HK-2 (cell line): Measurements from ENCODE around the gene TAF3.

Source experiments
- DNase-seq: peaks from one replicate; pipeline ENCODE4 v3.0.0-alpha.2; 2018; ENCODE audit not compliant: unreplicated experiment

Gene TAF3

DNA sequence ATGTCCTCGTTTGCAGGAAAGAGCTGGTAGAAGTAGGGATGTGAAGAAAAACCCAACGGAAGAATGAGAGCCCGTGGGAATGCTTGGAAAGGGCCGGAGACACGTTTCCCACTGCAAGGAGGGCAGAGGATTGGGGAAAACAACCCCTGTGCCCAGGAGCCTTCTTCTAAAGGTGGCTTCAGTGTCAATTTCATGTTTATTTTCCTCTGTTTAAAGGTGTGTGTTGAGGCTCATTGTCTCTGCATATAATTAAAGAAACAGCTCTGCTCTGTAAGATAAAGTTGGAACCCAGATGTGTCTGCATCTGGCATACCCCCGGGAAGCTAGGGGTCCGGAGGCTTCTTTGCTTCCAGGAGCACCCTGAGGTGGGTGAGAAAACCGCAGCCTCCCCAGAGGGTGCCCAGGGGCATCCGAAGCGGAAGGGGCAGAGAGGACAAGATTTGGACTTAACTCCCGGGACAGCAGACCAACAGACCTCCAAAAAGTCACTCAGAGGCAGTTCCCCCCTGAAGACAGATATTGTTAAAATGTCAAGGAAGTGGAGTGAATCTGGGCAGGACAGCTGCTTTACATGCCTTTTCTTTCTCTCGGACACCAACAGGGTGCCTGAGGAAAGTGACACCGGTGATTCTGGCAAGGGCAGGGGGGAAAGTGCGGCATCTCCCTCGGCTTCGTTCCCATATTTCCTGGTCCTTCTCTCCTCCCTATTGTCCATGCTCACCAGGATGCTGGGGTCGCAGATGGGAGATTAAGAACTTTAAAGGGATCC, 227.6 kb downstream of the TAF3 start:
- DNase-seq = no peak

DNA sequence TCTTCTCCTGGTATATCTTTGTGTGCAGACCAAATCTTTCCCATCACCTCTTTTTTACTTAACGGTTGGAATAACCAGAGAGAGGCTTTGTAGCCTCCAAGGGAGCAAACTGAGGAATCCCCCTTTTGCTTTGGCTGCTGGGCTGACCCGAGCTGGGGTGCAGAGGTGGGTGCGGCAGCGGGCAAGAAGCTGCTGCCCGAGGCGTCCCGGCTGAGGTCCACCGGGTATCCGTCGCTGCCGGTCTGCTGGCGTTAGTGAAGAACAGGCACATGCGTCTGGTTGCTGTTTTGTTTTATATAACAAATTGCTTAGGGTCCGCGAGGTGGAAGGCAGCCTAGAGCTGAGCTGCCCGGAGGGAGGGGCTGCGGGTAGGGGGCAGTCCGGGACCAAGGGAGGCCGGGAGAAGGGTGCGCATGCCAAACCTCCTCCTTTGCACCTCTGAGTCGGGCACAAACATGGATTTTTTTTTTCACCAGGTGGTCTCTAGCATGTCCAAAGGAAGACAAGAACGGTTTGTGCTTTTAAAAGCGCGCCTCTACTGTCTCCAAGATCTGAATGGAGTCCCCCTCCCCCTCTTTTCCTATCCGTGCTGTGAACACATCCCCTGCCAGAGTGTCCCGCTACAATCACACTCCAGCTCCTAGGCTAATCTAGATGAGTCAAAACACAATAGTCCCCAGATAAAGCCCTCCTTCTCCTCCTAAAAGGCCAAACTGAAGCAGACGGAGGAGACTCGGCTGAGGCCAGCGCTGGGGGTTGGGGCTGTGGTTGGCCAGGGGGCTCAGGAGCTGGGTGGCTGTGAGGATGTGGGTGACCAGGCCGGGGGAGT, 229.4 kb downstream of the TAF3 start:
- DNase-seq = no peak

DNA sequence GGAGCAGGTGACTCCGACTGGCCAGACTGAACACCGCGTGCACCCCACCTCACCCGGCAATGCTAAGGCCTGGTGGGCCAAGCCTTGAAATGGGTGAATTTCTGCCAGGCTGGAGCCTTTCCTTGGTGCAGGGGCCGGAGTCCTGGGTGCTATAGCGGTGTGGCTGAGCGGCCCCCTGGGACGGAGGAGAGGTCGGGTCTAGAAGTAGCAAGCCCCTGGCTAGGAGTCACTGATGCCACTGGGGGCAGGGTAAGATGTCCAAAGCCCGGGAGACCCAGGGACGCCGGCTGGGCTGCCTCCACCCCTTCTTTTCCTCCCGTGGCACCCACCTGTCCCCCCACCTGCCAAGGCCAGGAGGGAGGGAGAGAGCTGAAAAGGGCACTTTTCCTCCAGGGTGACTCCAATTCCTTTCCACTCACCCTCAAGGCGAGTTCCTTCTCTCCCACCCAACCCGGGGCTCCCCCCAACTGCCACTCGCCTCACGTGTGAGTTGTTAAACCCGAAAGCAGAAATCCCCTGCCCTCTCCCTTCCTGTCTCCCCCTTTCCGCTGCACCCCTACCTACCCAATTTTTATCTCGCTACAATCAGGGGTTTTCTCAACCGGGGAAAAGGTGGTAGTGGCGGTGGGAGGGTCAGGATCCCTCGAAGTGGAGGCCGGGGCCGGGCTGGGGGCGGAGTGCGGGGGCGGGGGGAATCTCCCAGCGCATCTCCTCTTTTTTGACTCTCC, 230.1 kb downstream of the TAF3 start:
- no peak for DNase-seq

DNA sequence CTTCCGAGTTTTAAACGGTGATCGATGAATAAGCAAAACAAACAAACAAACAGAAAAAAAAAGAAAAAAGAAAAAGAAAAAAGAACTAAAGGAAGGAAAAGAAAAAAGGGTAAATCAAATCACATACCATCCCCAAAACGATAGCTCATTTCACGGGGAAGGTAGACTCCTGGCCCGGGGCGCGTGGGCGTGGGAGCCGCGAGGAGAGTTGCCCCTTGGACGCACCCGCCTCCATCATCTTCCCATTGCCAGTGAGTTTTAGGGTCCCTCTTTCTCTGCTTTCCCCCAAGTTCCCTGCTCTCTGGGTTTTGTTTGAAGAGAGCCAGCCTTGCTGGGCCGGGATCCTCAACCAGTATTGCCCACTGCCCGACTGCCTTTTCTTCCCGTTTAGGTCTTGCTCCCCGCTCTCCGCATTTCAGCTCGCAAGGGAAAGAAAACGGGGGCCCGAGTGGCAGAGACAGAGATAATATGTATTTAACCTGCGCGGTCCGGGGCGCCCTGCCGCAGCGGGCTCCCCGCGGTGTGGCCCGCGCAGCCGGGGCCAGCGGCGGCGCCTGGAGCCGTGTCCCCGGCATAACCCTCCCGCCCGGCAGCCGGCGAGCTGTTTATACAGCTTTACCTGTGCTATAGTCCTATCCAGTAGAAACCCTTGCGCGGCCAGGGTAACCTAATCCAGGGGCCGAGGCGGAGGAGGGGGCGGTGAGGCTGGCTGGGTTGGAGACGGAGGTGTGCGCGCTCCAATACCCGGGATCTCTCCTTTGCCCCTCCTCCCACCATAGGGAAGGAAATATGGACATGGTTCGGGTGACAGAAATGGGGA, 230.9 kb downstream of the TAF3 start:
- DNase-seq = no peak

DNA sequence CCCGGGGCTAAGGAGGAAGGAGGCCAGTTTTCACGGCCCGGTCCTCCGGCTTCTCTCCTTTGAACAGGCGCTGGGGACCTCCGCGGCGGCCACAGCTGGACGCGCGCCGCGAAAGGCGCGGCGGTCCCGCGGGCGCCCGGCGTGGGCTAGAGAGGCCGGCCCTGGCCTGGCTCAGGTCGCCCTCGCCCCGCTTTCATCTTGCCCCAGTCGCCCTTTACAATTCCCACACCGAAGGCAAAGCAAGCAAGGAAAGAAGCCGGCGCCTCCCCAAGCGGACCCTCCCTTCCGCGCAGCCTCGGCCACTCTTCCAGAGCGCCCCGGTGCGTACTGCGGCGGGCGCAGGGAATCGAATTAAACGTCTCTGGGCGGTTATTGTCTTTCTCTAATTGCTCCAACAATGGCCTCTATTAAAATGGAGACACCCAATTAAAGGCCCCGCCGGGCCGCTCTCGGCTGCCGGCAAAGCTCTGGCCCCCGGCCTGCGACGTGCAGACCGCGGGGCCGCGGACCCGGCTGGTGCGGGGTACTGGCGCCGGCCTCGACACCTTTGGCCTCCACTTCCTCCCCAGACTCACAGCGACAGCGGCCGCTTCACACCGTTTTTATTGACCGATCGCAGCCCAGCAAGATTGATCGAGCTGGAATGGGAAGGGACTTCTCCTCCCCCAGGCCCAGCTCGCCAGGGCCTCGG, 231.7 kb downstream of the TAF3 start:
- peak; percentile 14 for DNase-seq

DNA sequence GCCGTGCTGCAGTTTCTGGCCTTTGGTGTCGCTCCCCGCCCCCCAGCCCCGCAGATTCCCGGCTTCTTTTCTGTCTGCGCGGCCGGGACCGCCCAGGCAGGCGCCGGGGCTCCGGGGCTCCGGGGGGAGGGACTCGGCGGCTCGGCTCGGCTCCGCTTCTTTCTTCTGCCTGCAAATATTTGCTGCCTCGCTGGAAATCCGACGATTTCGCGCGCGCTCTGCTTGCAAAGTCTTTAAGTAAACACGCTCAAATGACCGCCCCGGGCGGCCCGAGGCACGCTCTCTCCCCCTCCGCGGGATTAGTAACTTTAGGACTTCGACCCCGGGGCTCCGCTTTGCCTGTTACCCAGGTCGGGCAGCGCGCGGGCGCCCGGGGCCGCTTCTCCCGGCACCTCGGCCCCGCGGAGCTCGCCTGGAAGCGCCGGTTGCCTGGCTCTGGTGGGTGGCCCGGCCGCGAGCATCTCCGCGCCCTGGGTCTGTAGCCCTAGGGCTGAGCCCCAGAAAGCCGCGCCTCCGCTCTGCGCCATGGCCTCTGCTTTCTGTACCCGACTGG, 232.3 kb downstream of the TAF3 start:
- DNase-seq = peak; percentile 18

DNA sequence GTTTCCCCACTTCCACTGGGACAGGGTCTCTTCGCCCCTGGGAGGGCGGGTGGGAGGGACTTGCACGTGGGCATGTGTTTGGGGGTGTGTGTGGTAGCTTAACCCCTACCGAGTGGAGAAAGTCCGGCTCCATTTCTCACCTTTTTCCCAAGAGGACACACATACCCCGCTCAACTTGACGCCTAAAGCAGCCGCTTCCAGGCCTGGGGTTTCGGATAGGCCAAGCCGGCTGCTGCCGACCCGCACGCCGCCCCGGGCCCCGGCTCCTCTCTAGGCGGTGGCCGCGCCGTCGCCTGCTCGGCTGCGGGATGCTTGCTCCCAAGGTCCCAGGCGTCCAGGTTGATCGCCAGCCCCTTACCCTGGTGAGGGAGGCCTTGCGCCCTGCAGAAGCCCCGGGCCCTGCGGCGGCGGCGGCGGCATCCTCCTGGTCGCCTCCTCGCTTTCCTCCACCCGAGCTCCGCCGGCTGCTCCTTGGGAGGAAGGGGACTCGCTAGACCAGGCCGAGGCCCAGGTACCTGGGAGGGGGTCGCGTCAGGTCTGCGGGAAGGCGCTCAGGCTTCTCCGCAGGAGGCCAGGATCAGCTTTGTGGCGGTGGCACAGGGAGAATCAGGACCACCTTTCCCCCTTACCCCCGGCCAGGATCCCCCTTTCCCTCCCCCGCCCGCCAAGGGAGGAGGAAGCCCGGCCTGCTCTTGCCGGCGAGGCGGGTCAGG, 233.0 kb downstream of the TAF3 start:
- DNase-seq = no peak

DNA sequence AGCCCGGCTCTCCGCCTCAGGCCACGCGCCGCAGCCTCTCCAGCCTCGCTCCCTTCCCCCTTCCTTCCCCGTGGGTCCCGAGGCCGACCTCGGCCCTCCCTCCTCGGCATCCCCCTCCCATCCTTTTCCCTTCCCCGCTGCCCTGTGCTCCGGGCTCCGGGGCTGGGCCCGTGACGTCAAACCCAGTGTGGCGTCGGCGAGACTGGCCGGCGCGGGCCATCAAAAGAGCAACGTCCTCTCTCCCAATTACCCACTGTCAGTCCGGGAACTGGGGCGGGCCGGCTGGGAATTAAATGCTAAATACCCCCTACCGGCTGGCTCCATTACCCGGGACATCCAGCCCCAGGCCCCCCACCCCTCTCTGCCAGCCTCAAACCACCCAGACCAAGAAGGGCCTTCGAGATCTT, 233.5 kb downstream of the TAF3 start:
- DNase-seq = no peak

DNA sequence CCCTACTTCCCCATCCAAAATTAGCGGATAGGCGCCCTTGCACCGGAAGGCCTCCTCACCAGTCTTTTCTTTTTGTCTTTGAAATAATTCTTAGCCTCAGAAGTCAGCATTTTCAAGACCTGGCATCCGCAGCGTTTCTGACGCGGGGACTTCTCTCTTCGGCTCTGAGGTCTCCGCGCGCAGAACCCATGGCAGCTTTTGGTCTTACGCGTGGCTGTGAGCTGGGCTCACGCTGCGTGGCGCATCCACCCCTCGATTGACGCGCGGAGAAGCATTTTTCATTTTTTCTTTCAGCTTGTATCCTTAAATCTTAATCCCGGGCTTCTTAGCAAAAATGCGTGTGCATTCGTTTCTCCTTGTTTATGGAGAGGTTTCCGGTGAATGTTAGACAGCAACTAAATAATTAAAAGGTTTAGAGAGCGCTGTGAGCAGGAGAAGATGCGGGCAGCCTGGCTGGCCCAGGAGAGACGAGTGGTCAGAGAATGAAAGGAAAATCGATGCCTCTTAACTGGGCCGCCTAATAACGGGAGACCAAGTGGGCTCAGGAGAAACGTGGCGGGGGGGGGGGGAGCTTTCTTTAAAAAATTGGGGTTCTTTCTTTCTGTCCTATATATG, 234.1 kb downstream of the TAF3 start:
- no peak for DNase-seq

DNA sequence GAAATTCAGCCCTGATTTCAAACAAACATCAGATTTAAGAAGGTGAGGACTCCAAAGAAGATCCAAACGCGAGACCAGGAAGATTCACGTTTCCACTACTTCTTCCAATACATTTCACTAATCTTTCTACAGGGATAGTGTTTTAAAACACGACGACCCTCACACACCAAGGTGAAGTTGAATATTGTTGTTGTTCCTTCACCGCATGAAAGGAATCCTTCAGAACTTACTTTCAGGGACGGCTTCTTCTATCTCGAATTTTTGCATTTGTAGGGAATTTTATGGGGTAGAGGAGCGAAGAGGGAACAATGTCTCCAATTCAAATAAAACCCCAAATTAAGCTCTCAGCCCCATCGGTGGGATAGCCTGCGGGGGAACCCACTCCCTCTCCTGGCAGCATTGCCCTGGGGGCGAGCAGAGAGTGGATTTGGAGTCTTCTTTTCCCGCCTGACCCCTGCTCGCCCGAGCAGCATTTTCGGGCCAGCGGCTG, 234.7 kb downstream of the TAF3 start:
- no peak for DNase-seq

DNA sequence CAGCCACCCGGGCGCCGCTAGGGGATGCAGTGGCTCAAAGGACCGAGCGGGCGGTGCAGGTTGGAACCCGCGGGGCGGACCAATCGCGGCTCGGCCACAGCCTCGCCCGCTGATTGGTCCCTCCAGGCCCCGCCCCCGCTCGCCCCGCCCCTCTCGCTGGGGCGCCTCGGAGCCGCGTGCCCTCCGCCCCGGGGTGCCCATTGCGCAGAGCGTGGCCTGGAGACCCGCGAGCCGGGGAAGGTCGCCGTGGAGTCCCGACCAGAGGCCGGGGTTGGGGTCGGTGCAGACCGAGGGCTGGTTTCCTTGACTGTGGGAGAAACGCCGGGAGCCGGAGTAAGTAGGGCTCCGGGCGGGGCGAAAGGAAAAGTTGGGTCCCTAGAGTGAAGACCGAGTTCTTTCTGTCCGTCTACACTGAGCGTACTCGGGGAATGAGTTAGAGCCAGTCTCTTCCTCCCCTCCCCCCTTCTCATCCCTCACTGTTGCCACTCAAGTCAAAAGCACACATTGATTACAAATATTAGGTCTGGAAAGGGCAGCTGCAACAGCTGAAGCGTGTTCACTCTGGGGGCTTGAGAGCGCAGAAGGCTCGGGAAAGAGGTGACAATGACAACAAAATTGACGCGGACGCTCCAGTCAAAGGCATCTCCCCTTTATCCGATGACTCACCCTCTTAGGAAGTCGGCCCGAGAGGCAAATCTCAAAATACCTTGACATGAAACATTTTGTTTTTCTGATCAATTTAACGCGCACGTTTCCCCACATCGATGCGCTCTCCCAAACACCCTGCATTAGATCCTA, 235.3 kb downstream of the TAF3 start:
- peak; percentile 77 for DNase-seq

DNA sequence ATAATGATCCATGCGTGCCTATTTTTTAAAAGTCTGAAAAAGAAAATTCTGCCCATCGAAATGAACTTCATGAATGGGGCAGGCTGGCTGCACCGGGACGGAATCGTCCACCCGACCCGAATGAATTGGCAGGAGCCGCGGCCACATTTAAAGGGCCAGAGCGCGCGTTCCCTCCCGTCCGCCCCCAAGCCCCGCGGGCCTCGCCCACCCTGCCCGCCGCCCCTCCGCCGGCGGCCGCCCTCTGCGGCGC, 235.9 kb downstream of the TAF3 start:
- peak; percentile 19 for DNase-seq

DNA sequence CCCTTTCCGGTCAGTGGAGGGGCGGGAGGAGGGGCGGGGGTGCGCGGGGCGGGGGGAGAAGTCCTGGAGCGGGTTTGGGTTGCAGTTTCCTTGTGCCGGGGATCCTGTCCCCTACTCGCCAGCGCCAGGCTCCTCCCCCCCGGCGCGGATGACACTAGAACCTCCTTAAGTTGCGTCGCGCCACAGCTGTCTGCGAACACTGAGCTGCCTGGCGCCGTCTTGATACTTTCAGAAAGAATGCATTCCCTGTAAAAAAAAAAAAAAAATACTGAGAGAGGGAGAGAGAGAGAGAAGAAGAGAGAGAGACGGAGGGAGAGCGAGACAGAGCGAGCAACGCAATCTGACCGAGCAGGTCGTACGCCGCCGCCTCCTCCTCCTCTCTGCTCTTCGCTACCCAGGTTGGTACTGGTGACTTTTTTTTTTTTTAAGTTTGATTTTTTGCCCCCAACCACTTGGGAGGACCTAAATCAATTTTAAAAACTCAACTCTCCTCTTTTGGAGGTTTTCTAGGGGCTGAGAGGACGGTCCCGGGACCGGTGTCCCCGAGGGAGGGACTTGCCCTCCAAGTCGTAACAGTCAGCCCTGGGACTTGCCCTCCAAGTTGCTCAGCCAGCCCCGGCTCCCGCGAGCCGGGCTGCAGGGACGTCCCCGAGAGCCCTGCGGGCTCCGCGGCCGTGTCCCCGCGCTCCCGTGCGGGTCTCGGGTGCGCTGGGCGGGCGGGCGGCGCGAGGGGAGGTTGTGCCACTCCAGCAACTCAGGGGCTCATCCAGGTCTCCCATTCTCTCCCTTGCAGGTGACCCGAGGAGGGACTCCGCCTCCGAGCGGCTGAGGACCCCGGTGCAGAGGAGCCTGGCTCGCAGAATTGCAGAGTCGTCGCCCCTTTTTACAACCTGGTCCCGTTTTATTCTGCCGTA, 236.4 kb downstream of the TAF3 start, which contains the start of gene GATA3:
TSS of gene GATA3 (plus strand) at position 195 of the 914 bp plus-strand sequence. CDS start 968 bp downstream, outside the sequence.
- DNase-seq = no peak

DNA sequence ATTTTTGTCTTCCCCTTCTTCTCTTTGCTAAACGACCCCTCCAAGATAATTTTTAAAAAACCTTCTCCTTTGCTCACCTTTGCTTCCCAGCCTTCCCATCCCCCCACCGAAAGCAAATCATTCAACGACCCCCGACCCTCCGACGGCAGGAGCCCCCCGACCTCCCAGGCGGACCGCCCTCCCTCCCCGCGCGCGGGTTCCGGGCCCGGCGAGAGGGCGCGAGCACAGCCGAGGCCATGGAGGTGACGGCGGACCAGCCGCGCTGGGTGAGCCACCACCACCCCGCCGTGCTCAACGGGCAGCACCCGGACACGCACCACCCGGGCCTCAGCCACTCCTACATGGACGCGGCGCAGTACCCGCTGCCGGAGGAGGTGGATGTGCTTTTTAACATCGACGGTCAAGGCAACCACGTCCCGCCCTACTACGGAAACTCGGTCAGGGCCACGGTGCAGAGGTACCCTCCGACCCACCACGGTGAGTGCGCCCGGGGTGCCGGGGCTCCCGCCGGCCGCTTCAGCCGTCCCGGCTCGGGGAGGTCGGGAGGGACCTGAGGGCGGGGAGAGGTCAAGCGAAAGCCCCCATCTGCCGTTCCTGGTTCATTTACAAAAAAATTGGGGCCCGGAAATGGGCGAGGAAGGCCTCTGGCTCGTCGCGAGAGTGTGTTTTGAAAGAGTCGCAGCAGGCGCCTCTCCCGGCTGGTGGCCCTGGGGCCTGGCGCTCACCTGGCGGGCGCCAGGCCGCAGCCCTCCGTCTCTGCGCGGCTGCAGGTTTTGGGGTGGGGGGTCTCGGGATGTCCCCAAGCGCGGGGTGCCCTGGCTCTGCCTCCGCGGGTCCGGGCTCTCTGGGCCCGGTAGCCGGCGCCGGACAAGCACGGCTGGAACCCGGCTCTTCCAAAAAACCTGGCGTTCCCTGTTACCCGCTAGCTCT, 237.4 kb downstream of the TAF3 start:
- DNase-seq = no peak

DNA sequence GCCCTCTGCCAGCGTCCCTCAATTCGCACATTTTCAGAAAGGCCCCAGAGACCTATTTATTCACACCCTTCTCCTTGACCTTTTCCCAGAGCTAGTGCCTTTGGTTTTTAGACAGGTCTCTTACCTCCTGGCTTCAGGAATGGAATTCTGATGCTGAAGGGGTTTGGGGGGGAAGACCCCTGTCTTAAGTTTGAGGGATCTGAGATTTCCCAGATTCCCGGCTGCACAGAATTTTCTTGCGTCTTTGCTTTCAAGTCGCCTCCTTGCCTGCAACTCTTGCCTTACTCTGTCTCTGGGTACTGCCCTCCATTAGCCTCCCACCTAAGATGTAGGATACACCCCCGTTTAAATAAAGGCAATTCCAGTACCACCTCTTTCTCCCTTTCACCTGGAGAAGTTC, 238.1 kb downstream of the TAF3 start:
- no peak for DNase-seq

DNA sequence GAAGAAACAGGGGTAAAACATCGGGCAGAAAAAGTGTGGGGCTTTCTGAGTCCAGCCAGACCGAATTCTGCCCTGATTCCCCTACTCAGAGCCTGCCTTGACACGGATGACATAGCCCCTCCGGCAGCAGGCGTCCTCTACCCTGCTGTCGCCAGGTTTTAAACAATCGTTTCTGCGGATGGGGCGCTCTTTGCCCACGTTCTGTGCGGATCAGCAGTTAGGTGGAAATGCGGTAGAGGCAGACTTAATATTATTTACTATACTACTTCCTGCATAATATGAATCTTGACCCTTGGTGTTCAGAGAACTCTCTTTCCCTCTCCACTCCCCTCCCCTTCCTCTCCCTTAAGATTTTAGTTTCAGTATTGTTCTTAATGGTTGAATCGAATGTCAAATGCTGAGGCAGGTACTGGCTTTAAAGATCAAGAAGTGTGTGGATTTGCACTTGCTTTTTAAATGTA, 238.6 kb downstream of the TAF3 start:
- DNase-seq = no peak
